MM.1S (cell line): ENCODE data around the gene PFDN4.

Source experiments
- DNase-seq: peaks from one replicate; pipeline ENCODE4 v3.0.0-alpha.2; 2015
- H2AFZ ChIP-seq: fragments of 300-600 bp; sonication (generic); 2 replicates; pipeline ENCODE4 v1.6.0; 2016; ENCODE audit warnings: antibody characterized with exemption, low read length
- H3F3A ChIP-seq: fragments of 300-600 bp; sonication (generic); 2 replicates; pipeline ENCODE4 v1.6.1; 2016; ENCODE audit warnings: mild to moderate bottlenecking, antibody characterized with exemption, low read length, moderate library complexity, mixed read lengths; ENCODE audit not compliant: insufficient read depth
- H3K27ac ChIP-seq: fragments of 300-600 bp; sonication (generic); 2 replicates; pipeline ENCODE4 v1.5.1; 2016; ENCODE audit warnings: mild to moderate bottlenecking, low read length
- H3K27me3 ChIP-seq: fragments of 300-600 bp; sonication (generic); replicated peaks from 2 replicates; pipeline ENCODE4 v1.6.0; 2016; ENCODE audit warnings: low read length; ENCODE audit not compliant: insufficient read depth
- H3K36me3 ChIP-seq: fragments of 300-600 bp; sonication (generic); replicated peaks from 2 replicates; pipeline ENCODE4 v1.6.1; 2016; ENCODE audit warnings: mild to moderate bottlenecking, low read length, mixed read lengths; ENCODE audit not compliant: insufficient read depth
- H3K4me1 ChIP-seq: fragments of 300-600 bp; sonication (generic); 2 replicates; pipeline ENCODE4 v1.6.1; 2016; ENCODE audit warnings: low read length, mixed read lengths
- H3K4me2 ChIP-seq: fragments of 300-600 bp; sonication (generic); 2 replicates; pipeline ENCODE4 v1.6.0; 2016; ENCODE audit warnings: low read depth, low read length
- H3K4me3 ChIP-seq: fragments of 300-600 bp; sonication (generic); 2 replicates; pipeline ENCODE4 v1.5.1; 2016; ENCODE audit warnings: low read length, mixed read lengths
- H3K79me2 ChIP-seq: fragments of 300-600 bp; sonication (generic); 2 replicates; pipeline ENCODE4 v1.6.1; 2016; ENCODE audit warnings: mixed run types, low read length, mixed read lengths
- H3K9ac ChIP-seq: fragments of 300-600 bp; sonication (generic); 2 replicates; pipeline ENCODE4 v1.6.1; 2016; ENCODE audit warnings: low read length, mixed read lengths
- H3K9me2 ChIP-seq: fragments of 300-600 bp; sonication (generic); replicated peaks from 2 replicates; pipeline ENCODE4 v1.6.1; 2016; ENCODE audit warnings: mild to moderate bottlenecking, low read length, mixed read lengths; ENCODE audit not compliant: insufficient read depth
- H3K9me3 ChIP-seq: fragments of 300-600 bp; sonication (generic); replicated peaks from 2 replicates; pipeline ENCODE4 v1.6.1; 2016; ENCODE audit warnings: mild to moderate bottlenecking, low read length, mixed read lengths; ENCODE audit not compliant: insufficient read depth
- H4K20me1 ChIP-seq: fragments of 300-600 bp; sonication (generic); 2 replicates; pipeline ENCODE4 v1.6.1; 2016; ENCODE audit warnings: mild to moderate bottlenecking, low read length, moderate library complexity, mixed read lengths; ENCODE audit not compliant: insufficient read depth
- CTCF ChIP-seq: fragments of 300-600 bp; sonication (generic); IDR thresholded peaks from 2 replicates; pipeline ENCODE4 v1.5.1; 2016; ENCODE audit warnings: antibody characterized with exemption, low read length, mixed read lengths
- EZH2 ChIP-seq: fragments of 300-600 bp; sonication (generic); optimal IDR thresholded peaks from 2 replicates; pipeline ENCODE3; 2017; ENCODE audit warnings: low read depth, mild to moderate bottlenecking, antibody characterized with exemption, low read length, mixed read lengths
- EZH2phosphoT487 ChIP-seq: fragments of 300-600 bp; sonication (generic); IDR thresholded peaks from 2 replicates; pipeline ENCODE4 v1.6.1; 2018; ENCODE audit warnings: antibody characterized with exemption, low read length

The PFDN4 gene

GRCh38 chr20:54214566-54214965 is 6.7 kb downstream of the PFDN4 start:
- Histone ChIP-seq H3K9ac (no peak overlapping the region), H3F3A (0 out of 2 replicates have a peak, but pooled peaks cover 3% of the 10 kb centered on the region), H3K4me3 (no peak overlapping the region), H3K36me3 (peaks cover 3% of the 10 kb centered on the region; the same call in 1 of the 2 replicates), H3K4me2 (no peak overlapping the region), H2AFZ (no peak overlapping the region), H3K4me1 (peaks cover 13% of the 10 kb centered on the region), H4K20me1 (no peaks in the 10 kb centered on the region), H3K27me3 (no peaks in the 10 kb centered on the region), H3K27ac (no peak overlapping the region), H3K79me2 (peaks cover 61% of the 10 kb centered on the region), H3K9me3 (no peaks in the 10 kb centered on the region), H3K9me2 (no peaks in the 10 kb centered on the region)
- DNase-seq = no peak
- no peak for TF ChIP-seq EZH2
- no peak for TF ChIP-seq EZH2phosphoT487
- no peak for TF ChIP-seq CTCF

GRCh38 chr20:54215157-54215789 is 7.4 kb downstream of the PFDN4 start:
- Histone ChIP-seq H3K4me1 (peaks cover 11% of the 10 kb centered on the region), H3K9me2 (no peaks in the 10 kb centered on the region), H3K9ac (no peak overlapping the region), H3K27ac (no peak overlapping the region), H3K9me3 (no peaks in the 10 kb centered on the region), H3K4me3 (no peak overlapping the region), H3K4me2 (no peak overlapping the region), H4K20me1 (no peaks in the 10 kb centered on the region), H3K36me3 (peaks cover 3% of the 10 kb centered on the region; the same call in 1 of the 2 replicates), H3K79me2 (peaks cover 54% of the 10 kb centered on the region), H3F3A (0 out of 2 replicates have a peak, but pooled peaks cover 3% of the 10 kb centered on the region), H3K27me3 (no peaks in the 10 kb centered on the region), H2AFZ (no peak overlapping the region)
- TF ChIP-seq CTCF = no peak
- no peak for TF ChIP-seq EZH2
- no peak for TF ChIP-seq EZH2phosphoT487
- no peak for DNase-seq

GRCh38 chr20:54217762-54218161 is 9.9 kb downstream of the PFDN4 start:
- Histone ChIP-seq H3K4me2 (no peak overlapping the region), H3K9ac (no peak overlapping the region), H3K4me1 (peaks cover 23% of the 10 kb centered on the region), H3K27ac (no peak overlapping the region), H3K9me3 (no peaks in the 10 kb centered on the region), H3K36me3 (peaks cover 3% of the 10 kb centered on the region; the same call in 1 of the 2 replicates), H3K27me3 (no peaks in the 10 kb centered on the region), H3F3A (0 out of 2 replicates have a peak, but pooled peaks cover 3% of the 10 kb centered on the region), H3K4me3 (no peak overlapping the region), H3K9me2 (no peaks in the 10 kb centered on the region), H3K79me2 (peaks cover 29% of the 10 kb centered on the region), H4K20me1 (no peaks in the 10 kb centered on the region), H2AFZ (no peak overlapping the region)
- no peak for DNase-seq
- TF ChIP-seq CTCF = no peak
- no peak for TF ChIP-seq EZH2phosphoT487
- TF ChIP-seq EZH2 = no peak
